GM10248 (cell line): Measurements from ENCODE around the gene PTPRG.

ENCODE experiments used
- CTCF ChIA-PET: fragments of 300-600 bp; sonication (Branson Sonifier 250); formaldehyde crosslinking; extraction: SDS; loops from one replicate; lab custom pipeline; 2021; ENCODE audit warnings: antibody characterized with exemption; lab: Yijun Ruan, JAX
- POLR2A ChIA-PET: fragments of 350-650 bp; sonication (Branson Sonifier 250); formaldehyde crosslinking; extraction: SDS; loops from one replicate; lab custom pipeline; 2020; ENCODE audit warnings: antibody characterized with exemption; lab: Yijun Ruan, JAX
- DNase-seq: peaks from one replicate; pipeline ENCODE4 v3.0.0; 2012; ENCODE audit errors: extremely low spot score
- CTCF ChIP-seq: IDR thresholded peaks from 2 replicates; pipeline ENCODE4 v1.5.1; 2012; ENCODE audit warnings: mild to moderate bottlenecking, low read depth; ENCODE audit errors: extremely low read depth, missing control alignments, control extremely low read depth

Gene PTPRG

GRCh38 chr3:61666615-61667330 is 105.4 kb downstream of the PTPRG start:
- TF ChIP-seq CTCF, result no peak
- ChIA-PET CTCF (interaction anchor here (0.7 kb wide), 1 partner anchor 9 kb away, joined by 3 read pairs; no protein-coding TSS in a partner anchor), POLR2A (no interaction called here)
- DNase-seq, result no peak

- ChIA-PET POLR2A (no interaction called here), CTCF (interaction anchor here (0.7 kb wide), 1 partner anchor 10 kb away, joined by 3 read pairs; no protein-coding TSS in a partner anchor)
- no peak for TF ChIP-seq CTCF
- DNase-seq, result no peak
Measured at GRCh38 chr3:61667383-61667782, 106.0 kb downstream of the PTPRG start.

GRCh38 chr3:61667814-61668213 is 106.4 kb downstream of the PTPRG start:
- ChIA-PET CTCF (no interaction called here), POLR2A (no interaction called here)
- TF ChIP-seq CTCF, result no peak
- DNase-seq, result no peak

DNA sequence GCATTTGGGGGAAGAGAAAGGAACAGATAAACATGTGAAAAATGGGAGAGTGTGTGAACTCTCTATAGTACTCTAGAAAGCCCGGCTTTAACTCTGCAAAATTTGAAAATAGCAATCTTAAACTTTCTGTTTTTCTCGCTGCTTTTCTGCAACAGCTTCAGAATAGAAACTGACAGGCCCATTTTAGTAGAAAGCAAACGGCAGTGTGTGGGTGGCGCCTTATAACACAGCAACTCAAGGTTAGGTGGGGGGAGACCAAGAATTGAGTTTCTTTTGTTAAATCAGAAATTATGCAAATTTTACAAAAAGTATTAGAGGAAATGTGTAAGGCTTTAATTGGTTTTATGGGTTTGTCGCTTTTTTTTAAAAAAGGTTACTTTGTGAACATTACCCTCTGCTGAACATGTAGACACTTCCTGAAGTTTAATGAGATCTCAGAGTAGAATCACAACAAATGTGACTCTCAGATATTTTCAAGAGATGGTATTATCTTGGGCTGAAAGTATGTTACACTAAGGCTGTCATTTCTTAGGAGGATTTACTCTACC is 107.0 kb downstream of the PTPRG start:
- CTCF ChIA-PET, result interaction anchor here (1.3 kb wide), 1 partner anchor 520 kb away, joined by 4 read pairs; no protein-coding TSS in a partner anchor
- peak; percentile 18 for DNase-seq
- TF ChIP-seq CTCF, result no peak
- POLR2A ChIA-PET, result no interaction called here

DNA sequence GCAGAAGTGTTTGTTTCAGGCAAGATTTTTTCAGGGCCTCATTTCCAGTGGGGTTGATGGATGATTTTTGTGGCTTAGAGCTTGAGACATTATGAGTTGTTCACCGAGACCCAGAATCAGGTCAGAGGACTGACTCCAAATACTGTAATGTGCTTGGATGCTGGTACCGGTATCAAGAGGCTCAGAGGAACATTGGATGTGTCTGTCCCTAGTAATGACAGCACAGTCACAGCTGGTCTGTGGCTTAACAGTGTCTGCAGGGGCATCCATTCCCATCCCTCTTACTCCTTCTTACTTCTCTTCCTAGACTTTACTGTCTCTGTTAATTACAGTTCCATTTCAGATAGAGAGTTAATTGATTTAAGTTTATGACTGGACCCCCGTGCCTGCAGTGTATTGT is 107.8 kb downstream of the PTPRG start:
- POLR2A ChIA-PET, result no interaction called here
- no peak for TF ChIP-seq CTCF
- CTCF ChIA-PET, result interaction anchor here (1.3 kb wide), 1 partner anchor 520 kb away, joined by 4 read pairs; no protein-coding TSS in a partner anchor
- DNase-seq, result no peak

DNA sequence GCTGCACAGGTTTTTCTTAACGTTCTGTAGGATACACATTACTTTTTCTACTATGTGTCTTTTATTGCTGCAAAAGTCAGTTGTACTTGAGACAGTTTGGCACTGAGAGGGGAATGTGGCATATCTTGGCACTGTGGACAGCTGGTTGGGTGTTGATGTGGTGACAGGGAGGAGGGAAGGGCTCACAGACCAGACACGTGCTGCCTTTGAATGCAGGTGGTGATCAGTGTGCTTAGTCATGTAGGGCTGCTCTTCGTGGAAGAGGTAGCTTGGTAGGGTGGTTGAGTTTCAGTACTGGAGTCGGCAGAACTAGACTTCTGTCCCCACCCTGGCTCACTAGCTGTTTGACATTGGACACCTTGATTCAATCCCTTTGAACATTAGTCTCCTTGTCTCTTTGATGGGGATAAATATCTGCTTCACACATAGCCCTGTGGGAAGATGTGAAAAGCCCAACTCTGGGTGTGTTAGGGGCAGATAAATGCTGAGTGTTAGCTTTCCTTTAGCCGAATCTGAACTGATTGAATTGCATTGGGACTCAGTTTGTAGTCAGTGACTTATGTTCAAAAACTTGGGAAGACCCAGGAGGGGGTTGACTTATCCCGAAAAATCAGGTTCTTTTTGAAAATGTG is 108.4 kb downstream of the PTPRG start:
- ChIA-PET POLR2A (no interaction called here), CTCF (interaction anchor here (1.3 kb wide), 1 partner anchor 519 kb away, joined by 4 read pairs; no protein-coding TSS in a partner anchor)
- DNase-seq, result no peak
- TF ChIP-seq CTCF, result no peak
